Measurements from ENCODE around the gene SNX32.
"Not testable (repeated sequence)": the region's sequence is repeated elsewhere in the genome, so short reads cannot be mapped to it uniquely, and the experiment has no call there.

Gene SNX32

DNA sequence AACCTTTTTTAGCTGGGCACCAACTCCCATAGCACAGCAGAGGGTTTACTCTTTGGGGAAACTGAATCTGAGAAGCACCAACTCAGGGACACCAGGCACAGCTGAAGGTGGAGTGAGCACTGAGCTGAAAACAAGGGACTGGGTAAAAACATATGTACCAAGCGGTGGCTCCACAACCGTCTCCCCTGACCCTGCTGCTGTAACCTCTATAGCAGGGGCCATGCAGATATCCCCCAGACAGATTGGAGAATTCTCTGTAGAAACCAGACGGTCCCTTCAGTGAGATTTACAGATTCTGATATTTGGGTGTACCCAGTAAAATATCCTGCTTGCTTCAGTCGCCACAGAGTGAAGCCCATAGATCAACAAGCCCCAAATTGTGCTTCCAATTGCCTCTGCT lies 4.3 kb upstream of the SNX32 start:
- DNase-seq: no peak

DNA sequence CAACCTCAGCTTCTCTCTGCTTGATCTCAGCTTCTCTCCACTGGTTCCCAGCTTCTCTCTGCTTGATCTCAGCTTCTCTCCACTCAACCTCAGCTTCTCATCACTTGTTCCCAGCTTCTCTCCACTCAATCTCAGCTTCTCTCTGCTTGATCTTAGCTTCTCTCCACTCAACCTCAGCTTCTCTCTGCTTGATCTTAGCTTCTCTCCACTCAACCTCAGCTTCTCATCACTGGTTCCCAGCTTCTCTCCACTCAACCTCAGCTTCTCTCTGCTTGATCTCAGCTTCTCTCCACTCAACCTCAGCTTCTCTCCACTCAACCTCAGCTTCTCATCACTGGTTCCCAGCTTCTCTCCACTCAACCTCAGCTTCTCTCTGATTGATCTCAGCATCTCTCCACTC lies 1.5 kb upstream of the SNX32 start:
- DNase-seq: not testable (repeated sequence)

DNA sequence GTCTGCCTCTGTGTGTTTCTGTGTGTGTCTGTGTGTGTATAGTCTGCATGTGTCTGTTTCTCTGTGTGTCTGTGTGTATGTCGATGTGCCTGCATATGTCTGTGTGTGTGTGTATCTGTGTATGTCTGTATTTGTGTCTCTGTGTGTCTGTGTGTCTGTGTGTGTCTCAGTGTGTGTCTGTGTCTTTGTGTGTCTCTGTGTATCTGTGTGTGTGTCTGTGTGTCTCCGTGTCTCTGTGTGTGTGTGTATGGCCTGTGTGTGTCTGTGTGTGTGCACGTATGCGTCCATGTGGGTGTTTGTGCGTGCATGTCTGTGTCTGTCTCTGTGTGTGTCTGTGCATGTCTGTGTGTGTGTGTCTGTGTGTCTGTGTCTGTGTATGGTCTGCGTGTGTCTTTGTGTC lies 439 bp downstream of the SNX32 start:
- DNase-seq: no peak

DNA sequence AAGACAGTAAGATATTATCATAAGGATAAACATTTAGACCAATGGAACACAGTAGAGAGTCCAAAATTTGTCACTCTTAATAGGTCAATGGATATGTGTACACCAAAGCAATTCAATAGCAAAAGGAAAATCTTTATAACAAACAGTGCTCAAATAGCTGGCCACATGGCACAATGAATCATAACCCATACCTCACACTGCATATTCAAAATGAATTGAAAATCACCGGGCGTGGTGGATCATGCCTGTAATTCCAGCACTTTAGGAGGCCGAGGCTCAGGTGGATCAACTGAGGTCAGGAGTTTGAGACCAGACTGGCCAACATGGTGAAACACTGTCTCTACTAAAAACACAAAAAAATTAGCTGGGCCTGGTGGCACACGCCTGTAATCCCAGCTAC lies 8.4 kb downstream of the SNX32 start:
- DNase-seq: no peak

DNA sequence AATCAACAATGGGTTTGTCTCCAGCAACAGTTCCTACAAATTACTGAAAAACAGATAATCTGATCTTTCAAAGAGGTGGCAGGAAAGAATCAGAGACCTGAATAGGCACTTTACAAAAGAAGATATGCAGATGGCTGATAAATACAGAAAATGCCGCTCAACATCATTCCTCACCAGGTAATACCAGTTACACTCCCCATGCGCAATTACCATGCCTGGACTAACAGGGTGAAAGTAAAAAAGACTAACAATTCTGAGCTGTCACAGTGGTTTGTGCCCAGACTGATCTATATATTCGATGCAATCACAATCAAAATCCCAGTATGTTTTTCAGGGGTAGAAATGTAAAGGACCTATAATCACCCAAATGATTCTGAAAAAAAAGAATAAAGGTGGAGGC lies 10.0 kb downstream of the SNX32 start:
- no peak for DNase-seq

DNA sequence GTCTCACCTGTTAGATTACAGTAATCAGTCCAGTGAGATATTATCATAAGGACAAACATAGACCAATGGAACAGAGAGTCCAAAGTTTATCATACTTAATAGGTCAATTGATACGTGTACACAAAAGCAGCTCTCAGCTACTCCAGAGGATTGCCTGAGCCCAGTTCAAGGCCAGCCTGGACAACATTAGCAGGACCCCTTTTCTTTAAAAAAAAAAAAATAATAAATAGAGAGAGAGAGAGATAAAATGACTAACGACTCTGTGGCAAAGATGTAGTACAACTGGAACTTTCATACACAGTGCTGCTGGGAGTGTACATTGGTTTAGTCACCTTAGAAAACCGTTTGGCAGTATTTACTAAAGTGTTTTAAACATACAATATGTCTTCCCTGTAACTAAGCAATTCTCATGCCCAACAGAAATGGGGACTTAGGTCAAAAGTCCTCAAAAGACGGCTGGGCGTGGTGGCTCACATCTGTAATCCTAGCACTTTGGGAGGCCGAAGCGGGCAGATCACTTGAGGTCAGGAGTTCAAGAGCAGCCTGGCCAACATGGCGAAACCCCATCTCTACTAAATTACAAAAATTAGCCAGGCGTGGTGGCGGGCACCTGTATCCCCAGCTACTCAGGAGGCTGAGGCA lies 10.6 kb downstream of the SNX32 start:
- no peak for DNase-seq

DNA sequence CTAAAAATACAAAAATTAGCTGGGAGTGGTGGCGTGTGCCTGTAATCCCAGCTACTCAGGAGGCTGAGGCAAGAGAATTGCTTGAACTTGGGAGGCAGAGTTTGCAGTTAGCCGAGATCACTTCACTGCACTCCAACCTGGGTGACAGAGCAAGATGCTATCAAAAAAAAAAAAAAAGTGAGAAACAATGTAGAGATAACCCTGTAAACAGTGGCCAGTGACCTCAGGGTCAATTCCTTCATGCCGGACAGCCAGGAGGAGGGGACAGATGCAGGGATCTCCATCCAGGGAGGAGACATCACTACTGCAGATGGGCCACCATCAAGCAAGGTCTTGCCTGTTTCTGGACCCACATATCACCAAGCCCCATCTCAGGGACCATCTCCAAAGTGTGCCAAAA lies 14.0 kb downstream of the SNX32 start:
- no peak for DNase-seq

DNA sequence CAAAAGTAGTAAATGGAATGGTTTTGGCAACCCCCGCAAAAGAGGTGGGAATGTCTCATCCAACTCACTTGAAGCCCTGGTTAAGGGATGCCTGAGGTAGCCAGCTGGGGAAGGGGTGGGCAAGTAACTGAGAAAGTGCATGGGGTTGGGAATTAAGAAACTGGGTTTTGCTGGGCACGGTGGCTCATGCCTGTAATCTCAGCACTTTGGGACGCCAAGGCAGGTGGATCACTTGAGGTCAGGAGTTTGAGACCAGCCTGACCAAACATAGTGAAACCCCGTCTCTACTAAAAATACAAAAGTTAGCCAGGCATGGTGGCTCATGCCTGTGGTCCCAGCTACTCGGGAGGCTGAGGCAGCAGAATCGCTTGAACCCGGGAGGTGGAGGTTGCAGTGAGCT lies 14.9 kb downstream of the SNX32 start:
- DNase-seq: not testable (repeated sequence)

DNA sequence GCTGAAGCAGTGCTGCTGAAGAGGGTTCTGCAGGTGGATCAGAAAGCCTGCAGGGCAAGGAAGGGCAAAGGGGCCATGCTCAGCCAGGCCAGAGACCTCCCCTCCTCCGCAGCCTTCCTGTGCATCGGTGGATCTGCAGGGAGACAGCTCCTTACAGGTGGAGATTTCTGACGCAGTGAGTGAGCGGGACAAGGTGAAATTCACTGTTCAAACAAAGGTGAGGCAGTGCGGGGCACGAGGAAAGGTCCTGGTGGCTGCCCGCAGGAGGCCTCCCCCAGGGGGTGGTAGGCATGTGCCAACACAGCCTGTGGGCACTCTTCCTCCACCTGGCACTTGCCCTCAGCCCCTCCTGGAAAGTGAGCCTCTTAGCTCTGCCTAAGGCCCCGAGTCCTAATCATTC lies 15.6 kb downstream of the SNX32 start:
- DNase-seq: no peak

DNA sequence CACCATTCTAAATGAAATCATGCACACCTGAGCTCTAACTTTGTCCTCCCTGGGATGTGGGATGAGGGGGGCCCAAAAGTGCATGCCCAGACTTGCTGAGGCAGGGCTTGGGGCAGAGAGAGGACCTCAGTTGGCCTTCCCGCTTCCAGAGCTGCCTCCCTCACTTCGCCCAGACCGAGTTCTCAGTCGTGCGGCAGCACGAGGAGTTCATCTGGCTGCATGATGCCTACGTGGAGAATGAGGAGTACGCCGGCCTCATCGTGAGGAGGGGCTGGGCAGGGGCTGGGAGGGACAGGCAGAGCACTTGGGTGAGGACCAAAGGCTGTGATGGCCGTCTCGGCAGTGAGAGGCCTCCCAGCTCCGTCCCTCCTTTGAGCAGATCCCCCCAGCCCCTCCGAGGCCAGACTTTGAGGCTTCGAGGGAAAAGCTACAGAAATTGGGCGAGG lies 16.0 kb downstream of the SNX32 start:
- no peak for DNase-seq

DNA sequence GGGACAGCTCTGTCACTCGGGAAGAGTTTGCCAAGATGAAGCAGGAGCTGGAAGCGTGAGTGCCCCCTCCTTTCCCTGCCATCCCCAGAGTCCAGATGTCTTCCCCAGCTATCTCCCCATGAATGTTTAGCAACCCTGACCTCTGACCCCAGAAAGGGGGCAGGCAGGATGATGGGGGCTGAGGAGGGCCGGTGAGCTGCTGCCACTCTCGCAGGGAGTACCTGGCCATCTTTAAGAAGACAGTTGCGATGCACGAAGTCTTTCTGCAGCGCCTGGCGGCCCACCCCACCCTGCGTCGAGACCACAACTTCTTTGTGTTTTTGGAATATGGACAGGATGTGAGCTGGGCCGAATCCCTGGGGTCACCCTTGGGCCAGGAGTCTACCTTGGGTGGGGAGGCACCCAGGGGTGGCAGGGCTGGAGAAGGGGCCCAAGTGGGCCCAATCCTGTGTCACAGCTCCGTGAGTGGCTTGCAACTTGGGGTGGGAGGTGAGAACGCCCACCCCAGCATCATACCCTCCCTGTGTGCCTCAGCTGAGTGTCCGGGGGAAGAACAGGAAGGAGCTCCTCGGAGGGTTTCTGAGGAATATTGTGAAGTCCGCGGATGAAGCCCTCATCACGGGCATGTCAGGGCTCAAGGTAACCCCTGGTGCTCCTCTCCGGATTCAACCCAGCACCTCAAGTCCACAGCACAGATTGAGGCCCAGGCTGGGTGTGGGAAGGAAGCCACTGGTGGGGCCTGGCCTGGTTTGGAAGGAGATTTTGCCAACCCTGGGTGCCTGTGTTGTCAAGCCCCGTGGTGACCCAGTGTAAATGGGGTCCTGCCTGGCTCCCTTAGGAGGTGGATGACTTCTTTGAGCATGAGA lies 16.7 kb downstream of the SNX32 start:
- DNase-seq: no peak

DNA sequence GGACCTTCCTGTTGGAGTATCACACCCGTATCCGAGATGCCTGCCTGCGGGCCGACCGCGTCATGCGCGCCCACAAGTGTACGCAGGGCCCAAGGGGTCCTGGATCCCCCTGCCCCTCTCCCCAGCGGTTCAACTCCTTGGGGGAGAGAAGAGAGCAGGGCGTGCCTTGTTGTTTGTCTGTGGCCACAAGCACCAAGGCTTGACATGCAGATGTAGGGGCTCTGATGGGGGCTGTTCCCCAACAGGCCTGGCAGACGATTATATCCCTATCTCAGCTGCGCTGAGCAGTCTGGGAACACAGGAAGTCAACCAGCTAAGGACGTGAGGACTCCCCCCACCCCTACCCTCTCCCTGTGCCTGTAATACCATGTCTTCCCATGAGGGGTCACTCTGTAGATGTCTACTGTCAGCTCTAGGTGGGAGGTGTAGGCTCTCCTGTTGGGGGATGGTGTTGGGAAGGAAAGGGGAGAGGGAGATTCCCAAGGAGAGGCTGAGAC lies 17.4 kb downstream of the SNX32 start:
- no peak for DNase-seq

DNA sequence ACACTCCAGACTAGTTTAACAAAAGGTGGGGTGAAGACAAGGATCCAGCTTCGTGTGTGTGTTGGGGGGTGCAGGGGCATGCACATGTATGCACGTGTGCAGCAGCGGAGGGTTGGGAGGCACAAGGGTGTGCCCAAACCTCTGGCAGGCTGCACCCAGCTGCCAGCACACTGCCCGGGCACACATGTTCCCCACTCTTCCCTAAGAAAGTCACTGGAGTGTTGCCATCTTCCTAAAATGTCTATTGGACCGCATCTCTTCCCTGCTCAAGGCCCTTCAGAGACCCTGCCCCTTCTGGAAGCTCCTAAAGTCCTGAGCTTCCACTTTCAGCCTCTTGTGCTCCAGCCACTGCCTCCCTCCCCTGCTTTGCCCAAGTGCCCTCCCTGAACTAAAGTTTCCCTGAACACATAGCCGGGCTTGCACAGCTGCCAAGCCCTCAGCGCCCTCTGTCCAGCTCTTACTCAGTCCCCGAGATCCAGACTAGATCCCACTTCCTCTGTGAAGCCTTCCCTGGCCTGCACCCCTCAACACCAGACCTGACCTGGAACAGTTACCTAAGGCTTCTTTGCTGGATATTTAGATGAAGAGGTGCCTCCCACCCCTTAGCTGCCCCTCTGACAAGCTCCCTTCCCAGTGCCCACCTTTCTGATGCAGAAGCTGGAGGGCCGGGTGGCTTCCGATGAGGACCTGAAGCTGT lies 18.2 kb downstream of the SNX32 start:
- no peak for DNase-seq

DNA sequence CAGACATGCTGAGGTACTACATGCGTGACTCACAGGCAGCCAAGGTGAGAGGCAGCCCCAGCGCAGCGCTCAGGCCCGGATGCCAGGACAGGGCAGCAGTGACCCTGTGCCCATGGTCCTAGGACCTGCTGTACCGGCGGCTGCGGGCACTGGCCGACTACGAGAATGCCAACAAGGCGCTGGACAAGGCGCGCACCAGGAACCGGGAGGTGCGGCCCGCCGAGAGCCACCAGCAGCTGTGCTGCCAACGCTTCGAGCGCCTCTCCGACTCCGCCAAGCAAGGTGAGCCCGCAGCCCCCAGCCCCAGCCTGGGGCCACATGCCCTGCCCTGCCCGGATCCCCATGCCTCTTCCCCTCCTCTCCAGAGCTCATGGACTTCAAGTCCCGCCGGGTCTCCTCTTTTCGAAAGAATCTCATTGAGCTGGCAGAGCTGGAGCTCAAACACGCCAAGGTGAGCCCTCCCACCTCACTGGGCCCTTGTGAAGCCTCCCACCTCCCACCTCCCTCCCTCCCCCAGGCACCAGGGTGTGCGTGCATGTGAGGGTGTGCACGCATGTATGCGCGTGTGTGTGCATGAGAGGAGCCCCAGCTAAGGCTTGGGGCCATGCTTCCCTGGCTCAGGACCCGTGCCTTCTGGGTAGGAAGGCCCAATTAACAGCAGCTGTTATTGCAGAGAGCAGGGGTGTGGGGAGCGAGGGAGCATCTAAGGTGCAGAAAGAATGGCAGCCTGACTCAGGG lies 18.9 kb downstream of the SNX32 start:
- no peak for DNase-seq

DNA sequence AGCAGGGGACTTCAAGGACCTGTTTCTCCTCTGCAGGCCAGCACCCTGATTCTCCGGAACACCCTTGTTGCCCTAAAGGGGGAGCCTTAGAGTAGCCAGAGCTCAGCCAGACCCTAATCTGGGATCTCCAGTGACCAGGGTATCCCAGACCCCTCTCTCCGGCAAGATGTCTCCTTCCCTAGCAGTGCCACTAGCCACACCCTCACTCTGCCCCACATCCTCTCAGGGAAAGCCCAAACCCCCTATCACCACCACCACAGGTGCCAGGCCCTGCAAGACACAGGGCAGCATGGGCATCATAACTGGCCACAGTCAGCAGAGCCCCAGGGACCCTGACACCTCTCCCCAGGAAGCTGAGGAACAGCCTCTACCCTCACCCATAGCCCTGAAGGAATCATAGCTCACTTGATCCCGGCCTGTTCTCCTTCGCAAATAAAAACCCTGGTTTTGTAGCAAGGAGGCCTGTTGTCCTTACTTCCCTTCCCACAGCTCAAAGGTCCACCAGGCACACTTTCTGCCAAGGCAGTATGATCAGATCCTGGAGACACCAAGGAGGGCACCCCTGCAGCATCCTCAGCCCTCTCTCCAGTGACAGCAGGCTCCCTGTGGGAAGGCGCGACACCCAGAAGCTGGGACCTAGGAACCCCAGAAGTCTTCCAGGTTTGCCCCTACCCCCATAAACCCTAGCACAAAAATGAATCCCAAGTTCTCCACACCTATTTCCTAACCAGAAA lies 19.6 kb downstream of the SNX32 start:
- DNase-seq: no peak

DNA sequence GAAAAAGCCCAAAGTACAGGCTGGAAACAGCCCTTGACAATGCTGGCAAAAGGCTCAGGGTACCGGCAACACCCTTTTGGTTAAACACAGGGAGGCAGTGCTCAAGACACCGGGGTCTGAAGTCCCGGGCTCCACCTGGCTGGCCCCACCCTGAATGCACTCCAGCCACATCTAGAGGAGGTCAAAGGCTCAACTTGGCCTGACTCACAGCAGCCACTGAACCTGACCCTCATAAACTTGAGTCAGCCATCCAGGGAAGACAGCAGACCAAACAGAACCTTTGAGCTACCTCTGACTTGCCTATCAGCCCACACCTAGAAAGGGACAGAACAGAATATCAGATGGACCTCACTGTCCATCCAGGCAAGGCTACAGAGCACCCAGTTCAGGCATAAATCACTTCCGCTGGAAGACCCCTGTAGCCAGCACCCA lies 20.4 kb downstream of the SNX32 start:
- no peak for DNase-seq

DNA sequence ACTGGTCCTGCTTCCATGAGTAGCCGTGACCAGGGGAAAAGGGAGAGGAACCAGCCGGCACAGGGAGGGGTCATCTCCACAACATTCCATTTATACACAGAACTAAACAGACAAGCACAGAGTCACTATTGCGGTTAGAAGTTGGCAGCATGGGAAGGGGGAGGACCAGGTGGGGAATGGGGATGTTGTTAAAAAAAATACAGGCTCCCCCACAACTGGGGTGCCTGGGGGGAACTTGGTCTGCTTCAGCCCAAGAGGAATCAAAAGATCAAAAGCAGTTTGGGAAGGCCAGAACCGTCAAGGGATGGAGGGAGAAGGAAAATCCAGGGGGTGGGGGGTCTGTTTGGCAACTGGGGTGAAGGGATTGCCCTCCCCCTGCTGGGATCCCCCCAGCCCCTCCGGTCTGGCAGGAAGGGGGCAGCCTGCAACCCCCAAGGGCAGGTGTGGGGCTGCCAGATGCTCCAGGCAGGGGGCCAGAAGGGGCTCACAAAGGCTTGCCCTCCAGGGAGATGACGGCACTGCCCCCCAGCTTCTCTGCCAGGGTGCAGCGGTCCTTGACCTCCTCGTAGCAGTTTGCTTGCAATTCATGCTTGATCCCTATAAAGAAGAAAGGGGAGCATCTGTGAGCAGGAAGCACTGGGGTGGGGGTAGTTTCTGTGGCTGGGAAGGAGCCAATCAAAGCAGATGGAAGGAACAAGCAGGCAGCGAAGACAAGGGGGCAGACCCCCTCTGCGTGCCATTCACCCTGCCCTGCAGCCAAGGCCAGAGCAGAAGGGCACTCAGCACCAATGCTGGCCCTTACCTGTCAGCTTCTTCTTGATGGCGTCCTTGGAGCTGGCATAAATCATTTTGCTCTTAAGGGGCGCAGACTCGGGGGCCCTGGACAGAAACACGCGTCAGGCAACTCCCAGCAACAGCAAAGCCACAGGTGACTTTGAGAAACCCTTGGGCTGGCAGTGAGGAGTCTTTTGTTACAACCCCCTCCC lies 21.4 kb downstream of the SNX32 start:
- DNase-seq: no peak

DNA sequence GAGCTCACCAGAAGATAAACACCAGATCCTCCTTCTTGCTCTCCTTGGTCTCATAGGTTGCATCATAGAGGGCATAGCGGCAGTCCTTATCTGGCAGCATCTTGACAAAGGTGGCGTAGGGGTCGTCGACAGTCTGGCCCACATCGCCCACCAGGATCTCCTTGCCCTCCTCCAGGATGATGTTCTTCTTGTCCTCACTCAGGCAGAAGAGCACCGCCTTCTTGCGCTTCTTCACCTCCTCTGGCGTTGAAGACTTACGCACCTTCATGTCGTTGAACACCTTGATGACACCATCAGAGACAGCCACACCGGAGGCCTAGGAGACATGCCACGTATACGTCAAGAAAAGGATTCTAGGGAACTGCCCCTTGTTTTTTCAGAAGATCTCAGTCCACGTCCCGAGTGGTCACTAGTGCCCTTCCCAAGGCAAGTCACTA lies 22.2 kb downstream of the SNX32 start:
- DNase-seq: no peak

DNA sequence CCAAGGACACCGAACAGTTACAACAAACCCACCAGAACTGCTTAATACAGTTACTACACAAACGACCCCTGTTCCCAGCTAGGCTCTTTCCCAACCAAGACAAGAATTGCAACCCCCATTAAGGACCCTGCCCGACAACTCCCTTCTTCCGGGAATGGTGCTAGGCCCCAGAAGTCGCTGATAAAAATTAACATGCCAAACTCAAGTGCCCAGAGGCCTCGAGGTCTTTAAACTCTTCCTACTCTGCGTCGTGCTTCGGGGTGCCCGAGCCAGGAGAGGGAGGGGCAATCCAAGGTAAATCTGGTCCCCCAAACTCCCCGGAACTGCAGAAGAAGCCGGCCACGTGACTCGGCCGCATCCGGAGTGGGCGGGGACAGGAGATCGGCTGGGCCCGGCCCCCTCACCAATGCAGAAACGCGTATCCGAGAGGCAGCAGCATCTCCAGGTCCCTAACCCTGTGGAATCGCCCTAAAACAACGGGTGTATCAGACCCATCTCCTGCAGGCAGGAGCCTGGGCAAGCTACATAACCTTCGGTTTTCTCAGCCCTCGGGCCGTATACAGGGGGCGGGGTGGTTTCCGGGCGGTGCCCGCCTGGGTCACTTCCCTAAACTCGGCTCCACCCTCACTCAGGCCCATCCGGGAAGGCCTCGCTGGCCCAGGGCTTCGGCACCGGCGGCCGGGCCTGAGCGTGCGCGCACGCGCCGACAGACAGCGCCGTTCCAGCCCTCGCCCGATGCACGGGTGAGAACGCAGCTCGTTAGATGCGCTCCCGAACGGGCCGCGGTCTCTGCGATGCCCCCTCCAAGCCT lies 23.1 kb downstream of the SNX32 start:
- peak; percentile 52 for DNase-seq

DNA sequence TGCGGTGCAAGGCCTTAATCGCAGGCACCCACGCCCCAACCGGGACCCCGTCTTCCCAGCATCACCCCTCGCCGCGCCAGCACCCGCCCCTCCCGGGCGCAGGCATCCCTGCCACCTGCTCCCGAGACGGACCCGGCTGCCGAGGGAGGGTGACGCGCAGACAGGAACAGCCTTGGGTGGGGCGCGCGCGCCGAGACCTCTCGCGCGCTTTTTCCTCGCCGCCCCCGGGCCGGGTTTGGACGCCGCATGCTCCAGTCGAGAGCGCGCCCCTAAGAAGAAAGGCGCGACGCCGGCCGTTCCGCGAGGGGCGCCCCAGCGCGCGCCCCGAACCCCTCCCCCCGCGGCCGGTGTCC lies 23.7 kb downstream of the SNX32 start:
- no peak for DNase-seq

Measured in NCI-H1048 (cell line).